Activated CD4-positive, alpha-beta T cell treated with anti-CD3 and anti-CD28 coated beads, Interleukin-2, amount 10 ng/mL, durations not matched to agents 7 days and 5 days (primary cell): ENCODE data around the gene ZWILCH. TPM values are rescaled to one million over a fixed set of nuclear protein-coding genes. Genes with fewer than 3 reads are reported as not detected.
A peak's percentile ranks its signal among the peaks of the same experiment; 100 is the strongest.
"Not testable (repeated sequence)": the region's sequence is repeated elsewhere in the genome, so short reads cannot be mapped to it uniquely, and the experiment has no call there.

Experiments used
- CTCF ChIA-PET: fragments of 350-600 bp; sonication (Branson Sonifier 250); formaldehyde crosslinking; loops from one replicate; lab custom pipeline; 2021; ENCODE audit warnings: antibody characterized with exemption; lab: Charles Lee
- POLR2A ChIA-PET: fragments of 350-600 bp; sonication (Branson Sonifier 250); formaldehyde crosslinking; loops from one replicate; lab custom pipeline; 2021; ENCODE audit warnings: antibody characterized with exemption; lab: Charles Lee
- DNase-seq: peaks from one replicate; pipeline ENCODE4 v3.0.0-alpha.2; 2020
- H3K27ac Mint-ChIP-seq: one replicate; pipeline ENCODE4 v1.8.0; 2021; ENCODE audit warnings: mild to moderate bottlenecking, moderate library complexity, mixed read lengths
- H3K27me3 Mint-ChIP-seq: one replicate; pipeline ENCODE4 v1.8.0; 2021; ENCODE audit warnings: mixed read lengths
- H3K36me3 Mint-ChIP-seq: one replicate; pipeline ENCODE4 v1.8.0; 2021; ENCODE audit warnings: low read depth, mixed read lengths
- H3K4me1 Mint-ChIP-seq: one replicate; pipeline ENCODE4 v1.8.0; 2021; ENCODE audit warnings: mixed read lengths
- H3K4me3 Mint-ChIP-seq: one replicate; pipeline ENCODE4 v1.8.0; 2021; ENCODE audit warnings: mild to moderate bottlenecking, moderate library complexity, mixed read lengths
- H3K9me3 Mint-ChIP-seq: one replicate; pipeline ENCODE4 v1.8.0; 2021; ENCODE audit warnings: mixed read lengths
- total RNA-seq, 2 experiments: library from RNA; stranded (reverse); gene quantifications; one replicate each; pipeline ENCODE4 v1.2.3, GENCODE V29; 2021

Gene ZWILCH
- total RNA-seq, 2 experiments from 2014 or later = 28.0 to 28.3 TPM

DNA sequence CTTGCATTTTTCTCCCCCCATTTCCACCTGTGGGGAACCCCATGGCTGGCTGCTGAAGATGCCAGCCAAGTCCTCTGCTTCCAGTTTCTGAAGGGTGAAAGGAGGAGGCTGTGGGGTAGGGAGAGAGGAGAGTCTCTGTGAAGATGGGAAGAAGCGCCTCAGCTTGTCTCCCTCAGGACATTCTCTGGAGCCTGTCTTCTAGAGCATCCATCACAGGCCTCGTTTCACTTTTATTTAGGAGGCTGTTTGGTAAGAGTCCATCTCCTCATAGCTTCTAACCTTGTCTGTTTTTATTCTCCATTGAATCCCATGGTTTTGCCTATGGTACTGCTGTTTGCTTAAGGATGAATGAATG, 69.4 kb downstream of the ZWILCH start:
- Mint-ChIP-seq H3K27ac (no peak overlapping the region), H3K36me3 (no peaks in the 10 kb centered on the region), H3K27me3 (no peaks in the 10 kb centered on the region), H3K4me3 (no peak overlapping the region), H3K4me1 (no peaks in the 10 kb centered on the region), H3K9me3 (no peaks in the 10 kb centered on the region)
- no peak for DNase-seq
- POLR2A ChIA-PET = no interaction called here
- CTCF ChIA-PET = interaction anchor here (1.0 to 2.7 kb wide), 3 partner anchors 8 to 25 kb away, joined by 4 to 12 read pairs (median 5); partner anchors contain the start of gene LCTL

GRCh38 chr15:66578286-66578875, 73.3 kb downstream of the ZWILCH start:
- CTCF ChIA-PET = interaction anchor here (1.0 to 1.4 kb wide), 2 partner anchors 12 to 25 kb away, joined by 3 read pairs; no protein-coding TSS in a partner anchor
- no peak for DNase-seq
- H3K27me3 Mint-ChIP-seq = peaks cover 2% of the 10 kb centered on the region
- POLR2A ChIA-PET = no interaction called here
- no peak overlapping the region for H3K4me3 Mint-ChIP-seq
- no peaks in the 10 kb centered on the region for H3K9me3 Mint-ChIP-seq
- H3K4me1 Mint-ChIP-seq = no peaks in the 10 kb centered on the region
- no peaks in the 10 kb centered on the region for H3K36me3 Mint-ChIP-seq
- H3K27ac Mint-ChIP-seq = peak overlapping the region; percentile 36

DNA sequence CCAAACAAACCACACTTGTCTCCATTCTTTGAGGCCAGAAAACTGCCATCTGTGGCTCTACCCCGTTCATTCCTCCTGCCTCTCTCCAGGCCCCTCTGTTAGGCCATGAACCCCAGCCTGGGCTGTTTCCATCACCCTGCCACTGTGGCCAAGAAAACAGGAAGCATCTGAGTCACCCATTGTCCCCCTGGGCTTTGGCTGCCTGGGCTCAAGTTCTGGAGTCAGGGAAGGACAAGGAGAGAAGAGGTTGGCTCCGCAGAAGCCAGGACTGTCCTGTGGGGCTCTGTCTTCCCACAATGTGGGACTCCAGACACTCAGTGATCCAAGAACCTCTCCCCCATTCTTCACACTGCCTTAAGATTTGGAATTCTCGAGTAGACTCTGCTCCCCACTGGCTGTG, 75.5 kb downstream of the ZWILCH start:
- ChIA-PET POLR2A (no interaction called here), CTCF (no interaction called here)
- H3K27me3 Mint-ChIP-seq = peaks cover 2% of the 10 kb centered on the region
- H3K4me3 Mint-ChIP-seq = no peak overlapping the region
- no peaks in the 10 kb centered on the region for H3K4me1 Mint-ChIP-seq
- DNase-seq = no peak
- no peaks in the 10 kb centered on the region for H3K9me3 Mint-ChIP-seq
- H3K36me3 Mint-ChIP-seq = no peaks in the 10 kb centered on the region
- H3K27ac Mint-ChIP-seq = no peak overlapping the region

- CTCF ChIA-PET = no interaction called here
- Mint-ChIP-seq H3K36me3 (no peaks in the 10 kb centered on the region), H3K4me3 (no peak overlapping the region), H3K27ac (no peak overlapping the region), H3K27me3 (peaks cover 2% of the 10 kb centered on the region), H3K4me1 (no peaks in the 10 kb centered on the region), H3K9me3 (no peaks in the 10 kb centered on the region)
- DNase-seq = no peak
- POLR2A ChIA-PET = no interaction called here
Observed at GRCh38 chr15:66581972-66582537, 76.9 kb downstream of the ZWILCH start.

DNA sequence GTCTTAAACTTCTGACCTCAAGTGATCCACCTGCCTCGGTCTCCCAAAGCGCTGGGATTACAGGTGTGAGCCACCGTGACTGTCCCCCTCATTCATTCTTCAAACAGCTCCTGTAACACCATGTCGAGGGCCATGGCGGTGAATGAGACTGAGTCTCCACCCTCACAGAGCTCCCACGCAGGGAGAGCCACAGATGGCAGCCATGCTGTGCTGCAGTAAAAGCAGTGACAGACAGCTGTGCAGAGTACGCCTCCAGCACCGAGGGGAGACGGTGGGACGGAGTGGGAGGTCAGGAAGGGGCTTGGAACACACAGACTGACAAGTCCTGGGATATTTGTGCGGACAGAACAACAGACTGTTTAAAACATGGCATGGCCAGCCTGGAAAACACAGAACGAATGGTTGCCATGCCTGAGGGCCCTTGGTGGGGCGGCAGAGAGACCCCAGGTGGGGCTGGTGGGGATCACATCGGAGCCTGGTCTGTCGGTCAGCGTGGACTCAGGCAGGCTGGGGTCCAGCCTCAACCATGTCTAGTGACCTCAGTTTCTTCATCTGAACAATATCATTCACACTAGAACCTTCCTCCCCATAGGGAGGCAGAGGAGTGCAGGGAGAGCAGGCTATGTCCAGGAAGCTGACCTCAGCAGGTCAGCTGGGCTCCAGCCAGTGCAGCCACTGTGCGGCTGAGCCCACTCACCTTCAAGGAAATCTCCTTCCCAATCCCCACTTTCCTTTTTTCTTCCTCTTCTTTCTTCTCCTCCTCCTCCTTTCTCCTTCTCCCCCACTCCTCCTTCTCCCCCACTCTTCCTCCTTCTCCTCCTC, 81.2 kb downstream of the ZWILCH start:
- no peak for DNase-seq
- H3K4me3 Mint-ChIP-seq = no peak overlapping the region
- H3K27me3 Mint-ChIP-seq = peaks cover 2% of the 10 kb centered on the region
- H3K27ac Mint-ChIP-seq = no peak overlapping the region
- ChIA-PET CTCF (interaction anchor here (1.9 kb wide), 1 partner anchor 11 kb away, joined by 12 read pairs; no protein-coding TSS in a partner anchor), POLR2A (no interaction called here)
- no peaks in the 10 kb centered on the region for H3K9me3 Mint-ChIP-seq
- no peaks in the 10 kb centered on the region for H3K36me3 Mint-ChIP-seq
- no peaks in the 10 kb centered on the region for H3K4me1 Mint-ChIP-seq

DNA sequence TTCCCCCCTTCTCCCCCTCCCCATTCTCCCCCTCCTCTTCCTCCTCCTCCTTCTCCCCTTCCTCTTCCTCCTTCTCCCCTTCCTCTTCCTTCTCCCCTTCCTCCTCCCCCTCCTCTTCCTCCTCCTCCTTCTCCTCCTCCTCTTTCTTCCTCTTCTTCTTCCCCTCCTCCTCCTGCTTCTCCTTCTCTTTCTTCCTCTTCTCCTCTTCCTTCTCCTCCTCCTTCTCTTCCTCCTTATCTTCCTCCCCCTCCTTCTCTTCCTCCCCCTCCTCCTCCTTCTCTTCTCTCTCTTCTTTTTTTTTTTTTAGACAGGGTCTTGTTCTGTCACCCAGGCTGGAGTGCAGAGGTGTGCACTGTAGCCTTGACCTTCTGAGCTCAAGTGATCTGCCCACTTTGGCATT, 81.9 kb downstream of the ZWILCH start:
- Mint-ChIP-seq H3K9me3 (no peaks in the 10 kb centered on the region), H3K27me3 (peaks cover under 1% of the 10 kb centered on the region), H3K4me1 (no peaks in the 10 kb centered on the region), H3K36me3 (no peaks in the 10 kb centered on the region), H3K4me3 (no peak overlapping the region), H3K27ac (no peak overlapping the region)
- no peak for DNase-seq
- CTCF ChIA-PET = interaction anchor here (0.6 kb wide), 1 partner anchor 20 kb away, joined by 3 read pairs; no protein-coding TSS in a partner anchor
- POLR2A ChIA-PET = no interaction called here

- ChIA-PET CTCF (interaction anchor here (0.6 kb wide), 1 partner anchor 21 kb away, joined by 3 read pairs; no protein-coding TSS in a partner anchor), POLR2A (no interaction called here)
- DNase-seq = no peak
- Mint-ChIP-seq H3K4me1 (no peaks in the 10 kb centered on the region), H3K27ac (no peak overlapping the region), H3K9me3 (no peaks in the 10 kb centered on the region), H3K27me3 (no peaks in the 10 kb centered on the region), H3K4me3 (no peak overlapping the region), H3K36me3 (no peaks in the 10 kb centered on the region)
Observed at GRCh38 chr15:66587749-66588148, 82.6 kb downstream of the ZWILCH start.

DNA sequence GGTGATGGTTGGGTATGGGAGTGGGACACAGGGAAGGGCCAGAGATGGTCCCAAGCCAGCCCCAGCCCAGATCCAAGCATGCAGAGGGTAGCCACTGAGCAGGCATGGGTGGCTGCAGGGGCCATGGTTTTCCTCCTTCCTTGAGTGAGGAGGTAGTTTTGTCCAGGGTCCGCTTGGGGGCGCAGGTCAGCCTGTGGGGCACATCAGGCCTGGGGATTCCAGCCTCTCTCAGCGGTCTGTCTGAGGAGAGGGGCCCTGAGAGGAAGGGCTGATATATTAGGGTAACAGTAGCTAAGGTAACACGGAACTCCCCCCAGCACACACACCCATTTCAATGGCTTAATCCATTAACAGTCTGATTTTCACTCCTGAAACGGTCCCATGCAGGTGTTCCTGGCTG, 83.4 kb downstream of the ZWILCH start:
- Mint-ChIP-seq H3K4me1 (no peaks in the 10 kb centered on the region), H3K4me3 (no peak overlapping the region), H3K36me3 (no peaks in the 10 kb centered on the region), H3K27me3 (no peaks in the 10 kb centered on the region), H3K9me3 (no peaks in the 10 kb centered on the region), H3K27ac (no peak overlapping the region)
- CTCF ChIA-PET = no interaction called here
- POLR2A ChIA-PET = no interaction called here
- no peak for DNase-seq

- H3K36me3 Mint-ChIP-seq = no peaks in the 10 kb centered on the region
- H3K27me3 Mint-ChIP-seq = no peaks in the 10 kb centered on the region
- no peaks in the 10 kb centered on the region for H3K9me3 Mint-ChIP-seq
- no peaks in the 10 kb centered on the region for H3K4me1 Mint-ChIP-seq
- no peak overlapping the region for H3K27ac Mint-ChIP-seq
- ChIA-PET POLR2A (no interaction called here), CTCF (no interaction called here)
- H3K4me3 Mint-ChIP-seq = no peak overlapping the region
- DNase-seq = no peak
Observed at GRCh38 chr15:66588971-66589370, 83.8 kb downstream of the ZWILCH start.

- H3K27me3 Mint-ChIP-seq, H3K36me3 Mint-ChIP-seq, H3K9me3 Mint-ChIP-seq, H3K27ac Mint-ChIP-seq, H3K4me1 Mint-ChIP-seq, DNase-seq, H3K4me3 Mint-ChIP-seq, POLR2A ChIA-PET: not testable (repeated sequence)
- CTCF ChIA-PET = interaction anchor here (0.9 to 1.0 kb wide), 2 partner anchors 11 to 13 kb away, joined by 3 read pairs; no protein-coding TSS in a partner anchor
Observed at GRCh38 chr15:66589429-66589828, 84.3 kb downstream of the ZWILCH start.

- H3K27ac Mint-ChIP-seq = no peak overlapping the region
- CTCF ChIA-PET = interaction anchor here (0.6 to 1.0 kb wide), 4 partner anchors 12 to 1409 kb away, joined by 3 read pairs; no protein-coding TSS in a partner anchor
Observed at GRCh38 chr15:66590435-66590834, 85.3 kb downstream of the ZWILCH start.

DNA sequence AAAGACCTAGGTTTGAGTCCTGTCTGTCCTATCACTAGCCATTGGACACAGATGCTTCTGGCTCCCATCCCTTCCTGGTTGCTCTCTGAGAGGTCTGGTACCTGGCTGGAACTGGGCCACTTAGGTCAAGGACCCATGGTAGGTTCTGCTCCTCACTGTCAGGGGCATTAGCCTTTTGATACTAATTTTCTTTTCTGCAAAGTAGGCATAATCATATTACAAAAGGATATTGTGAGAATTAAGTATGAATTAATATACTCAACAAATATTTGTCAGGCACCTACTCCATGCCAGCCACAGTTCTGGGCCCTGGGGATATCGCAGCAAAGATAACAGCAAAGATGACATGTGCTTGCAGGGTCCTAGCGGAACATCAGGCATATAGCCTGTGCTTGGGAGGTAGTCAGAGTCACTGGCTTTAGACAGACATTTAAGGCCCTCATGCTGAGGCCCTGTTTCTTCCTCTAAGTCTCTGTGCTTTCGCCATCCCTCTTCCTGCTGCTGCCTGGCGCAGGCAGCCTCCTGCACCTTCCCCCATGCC, 86.3 kb downstream of the ZWILCH start:
- ChIA-PET CTCF (no interaction called here), POLR2A (no interaction called here)
- Mint-ChIP-seq H3K36me3 (no peaks in the 10 kb centered on the region), H3K9me3 (no peaks in the 10 kb centered on the region), H3K27me3 (no peaks in the 10 kb centered on the region), H3K4me1 (no peaks in the 10 kb centered on the region), H3K27ac (no peak overlapping the region), H3K4me3 (no peak overlapping the region)
- no peak for DNase-seq

More at GRCh38 chr15:66590435-66590834, 85.3 kb downstream of the ZWILCH start:
- no peak for DNase-seq
- H3K36me3 Mint-ChIP-seq = no peaks in the 10 kb centered on the region
- POLR2A ChIA-PET = no interaction called here
- no peaks in the 10 kb centered on the region for H3K27me3 Mint-ChIP-seq
- no peak overlapping the region for H3K4me3 Mint-ChIP-seq
- H3K4me1 Mint-ChIP-seq = no peaks in the 10 kb centered on the region
- no peaks in the 10 kb centered on the region for H3K9me3 Mint-ChIP-seq
